GM12891 (cell line): ENCODE measurements around the gene PRRT3.

Source experiments
- POLR2A ChIP-seq: IDR thresholded peaks from 2 replicates; pipeline ENCODE4 v1.6.1; 2011; ENCODE audit warnings: low read depth, low read length, control low read depth
- POLR2AphosphoS5 ChIP-seq: IDR thresholded peaks from 2 replicates; pipeline ENCODE4 v1.6.1; 2011; ENCODE audit warnings: low read depth, low read length, control low read depth

DNA sequence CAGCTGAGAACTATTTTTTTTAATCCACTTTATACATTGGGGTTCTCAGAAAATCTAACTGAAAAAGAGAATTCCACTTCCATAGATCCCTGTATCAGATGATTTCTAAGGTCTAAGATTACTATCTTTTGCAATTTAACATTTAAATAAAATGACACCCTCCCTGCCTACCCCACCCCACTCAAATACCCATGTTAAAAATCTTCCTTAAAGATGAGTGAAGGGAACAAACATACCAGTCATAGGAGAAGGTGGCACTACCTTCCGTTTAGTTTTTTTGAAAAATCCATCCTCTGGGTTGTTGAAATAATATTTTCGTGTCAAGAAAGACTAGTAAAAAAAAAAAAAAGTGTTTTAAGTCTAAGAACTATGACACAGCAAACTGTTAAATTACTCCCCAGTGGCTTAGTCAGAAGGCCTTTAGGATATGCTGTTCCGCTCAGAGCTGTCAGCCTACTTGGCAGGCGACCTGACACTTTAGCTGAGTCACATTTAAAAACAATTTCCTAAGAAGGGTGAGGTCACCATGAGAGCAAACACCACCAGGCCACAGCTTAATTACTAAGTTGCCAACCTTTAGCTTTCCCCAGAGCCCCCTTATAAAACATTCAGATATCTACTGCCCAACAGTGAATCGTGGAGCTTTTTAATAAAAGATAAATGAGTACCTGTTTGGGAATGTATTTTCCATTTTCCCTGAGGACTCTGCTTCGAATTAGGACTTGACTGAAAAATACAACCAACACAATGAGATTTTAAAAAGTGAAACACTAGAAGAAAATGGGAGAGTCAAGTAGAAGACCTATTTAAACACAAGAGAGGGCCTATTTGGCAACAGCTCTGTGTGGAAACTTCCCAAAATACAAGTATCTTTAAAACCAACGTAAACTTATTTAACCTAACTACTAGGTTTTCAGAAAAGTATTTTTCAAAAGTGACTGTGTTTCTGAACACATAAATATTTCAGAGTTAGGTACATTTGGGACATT, 24.8 kb upstream of the PRRT3 start:
- TF ChIP-seq POLR2AphosphoS5 (no peak), POLR2A (no peak)
